Endothelial cell of umbilical vein (primary cell): Measurements from ENCODE around the gene ZNF366. TPM values are rescaled to one million over a fixed set of nuclear protein-coding genes. Genes with fewer than 3 reads are reported as not detected.

Experiments used
- BruUV-seq: library from RNA; stranded (reverse); fragments of 400-500 nt; replicated peaks from 2 replicates; lab custom pipeline; 2021; lab: Mats Ljungman, UMichigan
- CTCF ChIA-PET: fragments of 300-600, 350-600 bp; sonication (Branson Sonifier 250); formaldehyde crosslinking; loops from one replicate; lab custom pipeline; 2021; ENCODE audit warnings: antibody characterized with exemption, inconsistent platforms; lab: Charles Lee
- POLR2A ChIA-PET: fragments of 300-600, 350-600 bp; sonication (Branson Sonifier 250); formaldehyde crosslinking; loops from one replicate; lab custom pipeline; 2021; ENCODE audit warnings: antibody characterized with exemption, inconsistent platforms; lab: Charles Lee
- DNase-seq: peaks from one replicate; pipeline ENCODE4 v3.0.0-alpha.2; 2011; ENCODE audit warnings: low read depth, low spot score
- FAIRE-seq: peaks from 2 replicates; lab custom pipeline; 2011; peaks lifted over from hg19 to GRCh38; lab: Jason Lieb, UNC
- H2AFZ ChIP-seq: 2 replicates; pipeline ENCODE4 v1.6.0; 2012; ENCODE audit warnings: low read depth, low read length, control low read depth, inconsistent platforms
- H3K27ac ChIP-seq: 2 replicates; pipeline ENCODE4 v1.5.1; 2011; ENCODE audit warnings: low read depth, mild to moderate bottlenecking, control low read depth, low read length, moderate library complexity; ENCODE audit not compliant: insufficient read depth
- H3K27me3 ChIP-seq, 2 experiments: 2 replicates each; pipeline versions ENCODE4 v1.6.0 to v1.6.1; 2011; ENCODE audit warnings: low read length in 2 of 2, mixed read lengths in 1 of 2; ENCODE audit not compliant: control insufficient read depth in 2 of 2, insufficient read depth in 2 of 2
- H3K36me3 ChIP-seq, 2 experiments: 2 replicates in 1 of 2; 3 replicates in 1 of 2; pipeline ENCODE4 v1.5.1; 2011; ENCODE audit warnings: low read length in 2 of 2, mild to moderate bottlenecking in 1 of 2, moderate library complexity in 1 of 2; ENCODE audit not compliant: control insufficient read depth in 2 of 2, insufficient read depth in 2 of 2; ENCODE audit errors: extremely low read depth in 1 of 2
- H3K4me1 ChIP-seq: 3 replicates; pipeline ENCODE4 v1.5.1; 2011; ENCODE audit warnings: mild to moderate bottlenecking, low read length; ENCODE audit not compliant: control insufficient read depth, insufficient read depth; ENCODE audit errors: extremely low read depth
- H3K4me2 ChIP-seq: 2 replicates; pipeline ENCODE4 v1.6.1; 2011; ENCODE audit warnings: low read length, control low read depth, mixed read lengths; ENCODE audit not compliant: insufficient read depth
- H3K4me3 ChIP-seq, 3 experiments: fragments of 200-600 bp in 1 of 3; sonication (generic), shearing (Covaris generic) in 1 of 3; replicated peaks in 1 of 3; 2 replicates each; pipeline ENCODE4 v1.5.1; 2011 to 2016; ENCODE audit warnings: control low read depth in 3 of 3, low read length in 3 of 3, mild to moderate bottlenecking in 2 of 3, inconsistent platforms in 1 of 3, low read depth in 1 of 3, moderate library complexity in 1 of 3; ENCODE audit not compliant: insufficient read depth in 1 of 3
- H3K79me2 ChIP-seq: 2 replicates; pipeline ENCODE4 v1.6.0; 2012; ENCODE audit warnings: low read length, inconsistent platforms; ENCODE audit not compliant: control insufficient read depth, insufficient read depth
- H3K9ac ChIP-seq: replicated peaks from 2 replicates; pipeline ENCODE3; 2011; ENCODE audit warnings: low read length, control low read depth; ENCODE audit not compliant: insufficient read depth; ENCODE audit errors: extremely low read depth
- H3K9me1 ChIP-seq: replicated peaks from 3 replicates; pipeline ENCODE4 v1.6.0; 2011; ENCODE audit warnings: mild to moderate bottlenecking, low read length; ENCODE audit not compliant: control insufficient read depth, insufficient read depth; ENCODE audit errors: extremely low read depth
- H3K9me3 ChIP-seq: replicated peaks from 2 replicates; pipeline ENCODE4 v1.5.1; 2012; ENCODE audit warnings: low read length, inconsistent platforms; ENCODE audit not compliant: control insufficient read depth, insufficient read depth
- H4K20me1 ChIP-seq: replicated peaks from 2 replicates; pipeline ENCODE3; 2011; ENCODE audit warnings: mild to moderate bottlenecking, low read length; ENCODE audit not compliant: control insufficient read depth, insufficient read depth; ENCODE audit errors: extremely low read depth
- EZH2 ChIP-seq: IDR thresholded peaks from 2 replicates; pipeline ENCODE4 v1.6.1; 2012; ENCODE audit warnings: borderline replicate concordance, low read depth, mild to moderate bottlenecking, moderate library complexity, low read length, inconsistent platforms; ENCODE audit not compliant: severe bottlenecking
- FOS ChIP-seq: IDR thresholded peaks from 2 replicates; pipeline ENCODE4 v1.6.1; 2011; ENCODE audit warnings: mild to moderate bottlenecking, low read length, moderate library complexity, borderline replicate concordance; ENCODE audit not compliant: insufficient read depth
- GATA2 ChIP-seq: IDR thresholded peaks from 2 replicates; pipeline ENCODE4 v1.7.0; 2011; ENCODE audit warnings: low read depth, mild to moderate bottlenecking, moderate library complexity, mixed read lengths, low read length; ENCODE audit not compliant: insufficient read length, insufficient read depth
- JUN ChIP-seq: IDR thresholded peaks from 2 replicates; pipeline ENCODE4 v1.6.1; 2011; ENCODE audit warnings: borderline replicate concordance, low read depth; ENCODE audit not compliant: insufficient read length, insufficient read depth
- MYC ChIP-seq: IDR thresholded peaks from one replicate; pipeline ENCODE4 v1.6.1; 2011; ENCODE audit warnings: mild to moderate bottlenecking, low read depth, low read length
- POLR2A ChIP-seq: IDR thresholded peaks from 2 replicates; pipeline ENCODE4 v1.6.1; 2012; ENCODE audit warnings: low read depth, mild to moderate bottlenecking, control low read depth, low read length
- POLR2AphosphoS5 ChIP-seq: IDR thresholded peaks from 2 replicates; pipeline ENCODE4 v1.6.1; 2012; ENCODE audit warnings: low read depth, mild to moderate bottlenecking, control low read depth, low read length, moderate library complexity; ENCODE audit not compliant: insufficient read depth
- dilution Hi-C: fragments of 300-500 bp; cut with MboI; formaldehyde crosslinking; loops from one replicate; pipeline ENCODE4 v1.15.0; 2019; ENCODE audit warnings: low sequenced_read_pairs; ENCODE audit not compliant: extremely low pct_ligation_motif_present
- intact Hi-C: fragments of 100-400 bp; cut with micrococcal nuclease; formaldehyde crosslinking; loops from one replicate; pipeline ENCODE4 v1.10.0; 2022
- polyA plus RNA-seq, 4 experiments: library from polyadenylated mRNA; depleted of rRNA in 3 of 4; stranded (reverse) in 3 of 4; unstranded in 1 of 4; fragments of >200 nt; gene quantifications; 2 replicates each; pipeline versions ENCODE4 v1.2.1 to v1.2.3, GENCODE V29; 2011 to 2012; ENCODE audit warnings: missing spikeins in 1 of 4
- total RNA-seq: library from RNA; stranded (reverse); gene quantifications from 2 replicates; pipeline ENCODE4 v1.2.3, GENCODE V29; 2021
- TF ChIP-seq, protein P1 (sequence below): IDR thresholded peaks from 2 replicates; pipeline ENCODE4 v1.6.1; 2011; ENCODE audit not compliant: insufficient read depth, insufficient read length
- TF ChIP-seq, protein P2 (sequence below), 2 donors: IDR thresholded peaks; 1 replicate in 1 of 2; 2 replicates in 1 of 2; pipeline ENCODE4 v1.5.1; 2011; ENCODE audit warnings: low read length in 2 of 2, mild to moderate bottlenecking in 2 of 2, moderate library complexity in 2 of 2, control low read depth in 1 of 2, inconsistent platforms in 1 of 2, low read depth in 1 of 2; ENCODE audit not compliant: insufficient read depth in 1 of 2; ENCODE audit errors: extremely low read depth in 1 of 2

ZNF366 gene
- total and polyA plus RNA-seq, 2 donors (not counting 3 experiments of a cell fraction or from before 2014, with no cell fraction given): 1.3 to 4.1 TPM

DNA sequence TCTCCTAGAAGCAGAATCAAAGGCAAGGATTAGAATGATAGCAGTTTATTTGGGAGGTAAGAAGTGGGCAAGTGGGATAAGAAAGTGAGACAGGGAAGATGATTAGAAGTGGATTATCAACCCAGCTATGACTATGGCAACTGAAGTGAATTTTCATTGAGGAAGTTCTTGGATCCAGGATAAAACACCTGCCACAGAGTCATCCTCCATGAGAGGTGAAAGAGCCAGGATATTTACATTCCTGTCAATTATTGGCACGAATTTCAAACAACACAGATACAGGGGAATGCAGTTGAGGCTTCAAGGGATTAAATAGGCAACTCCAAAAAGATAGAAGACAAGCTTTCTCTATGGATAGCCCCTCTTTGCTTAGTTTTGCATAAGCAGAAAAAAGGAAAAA, 31.8 kb upstream of the ZNF366 start:
- Histone ChIP-seq H3K4me3 (no peak overlapping the region), H3K4me1 (no peaks in the 10 kb centered on the region), H2AFZ (no peak overlapping the region), H3K4me2 (no peak overlapping the region), H3K9ac (no peak overlapping the region), H3K9me1 (no peaks in the 10 kb centered on the region), H4K20me1 (no peaks in the 10 kb centered on the region), H3K36me3 (no peaks in the 10 kb centered on the region), H3K27me3 (no peaks in the 10 kb centered on the region), H3K79me2 (no peaks in the 10 kb centered on the region), H3K27ac (no peak overlapping the region), H3K9me3 (no peaks in the 10 kb centered on the region)
- ChIA-PET CTCF (interaction anchor here (1.3 to 2.7 kb wide), 2 partner anchors 173 to 280 kb away, joined by 3 to 10 read pairs; no protein-coding TSS in a partner anchor), POLR2A (no interaction called here)
- intact Hi-C loops: no loop called here
- no peak for DNase-seq
- dilution Hi-C loops: no loop called here
- TF ChIP-seq, protein P1, sequence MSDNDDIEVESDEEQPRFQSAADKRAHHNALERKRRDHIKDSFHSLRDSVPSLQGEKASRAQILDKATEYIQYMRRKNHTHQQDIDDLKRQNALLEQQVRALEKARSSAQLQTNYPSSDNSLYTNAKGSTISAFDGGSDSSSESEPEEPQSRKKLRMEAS: no peak
- no peak for TF ChIP-seq EZH2
- TF ChIP-seq GATA2: no peak
- no peak for TF ChIP-seq POLR2A
- TF ChIP-seq FOS: no peak
- FAIRE-seq: no peak
- no TSS peak for BruUV-seq

DNA sequence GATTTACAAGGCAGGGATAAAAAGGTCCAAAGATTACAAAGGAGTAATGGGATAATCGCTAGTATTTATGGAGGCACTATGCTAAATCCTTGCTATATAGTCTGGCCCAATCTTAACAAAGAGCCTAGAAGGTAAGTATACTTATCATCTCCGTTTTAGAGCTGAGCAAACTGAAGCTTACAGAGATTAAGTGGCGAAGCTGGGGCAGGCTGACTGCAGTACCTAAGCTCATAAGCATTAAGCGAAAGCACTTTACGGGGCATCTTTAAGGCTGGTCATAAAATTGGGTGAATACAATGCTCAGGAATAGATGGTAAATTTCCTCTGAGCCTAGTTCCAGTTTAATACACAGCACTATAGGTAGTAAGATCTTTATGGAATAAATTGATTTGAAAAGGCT, 30.0 kb upstream of the ZNF366 start:
- H3K9ac ChIP-seq: no peak overlapping the region
- FAIRE-seq: no peak
- dilution Hi-C loops (no loop called here), intact Hi-C loops (no loop called here)
- H3K27ac ChIP-seq: no peak overlapping the region
- DNase-seq: no peak
- H3K4me1 ChIP-seq: no peaks in the 10 kb centered on the region
- no peaks in the 10 kb centered on the region for H4K20me1 ChIP-seq
- no peaks in the 10 kb centered on the region for H3K9me3 ChIP-seq
- no peaks in the 10 kb centered on the region for H3K36me3 ChIP-seq
- no peak overlapping the region for H2AFZ ChIP-seq
- no peaks in the 10 kb centered on the region for H3K9me1 ChIP-seq
- ChIA-PET POLR2A (no interaction called here), CTCF (interaction anchor here (2.6 to 2.7 kb wide), 2 partner anchors 13 to 171 kb away, joined by 10 read pairs; no protein-coding TSS in a partner anchor)
- H3K4me2 ChIP-seq: no peak overlapping the region
- no peaks in the 10 kb centered on the region for H3K79me2 ChIP-seq
- H3K27me3 ChIP-seq: no peaks in the 10 kb centered on the region
- H3K4me3 ChIP-seq: no peak overlapping the region
- TF ChIP-seq EZH2 (no peak), JUN (no peak), GATA2 (no peak), POLR2AphosphoS5 (no peak), POLR2A (no peak), FOS (no peak), MYC (no peak)
- TF ChIP-seq, protein P1: no peak
- TF ChIP-seq, protein P2, sequence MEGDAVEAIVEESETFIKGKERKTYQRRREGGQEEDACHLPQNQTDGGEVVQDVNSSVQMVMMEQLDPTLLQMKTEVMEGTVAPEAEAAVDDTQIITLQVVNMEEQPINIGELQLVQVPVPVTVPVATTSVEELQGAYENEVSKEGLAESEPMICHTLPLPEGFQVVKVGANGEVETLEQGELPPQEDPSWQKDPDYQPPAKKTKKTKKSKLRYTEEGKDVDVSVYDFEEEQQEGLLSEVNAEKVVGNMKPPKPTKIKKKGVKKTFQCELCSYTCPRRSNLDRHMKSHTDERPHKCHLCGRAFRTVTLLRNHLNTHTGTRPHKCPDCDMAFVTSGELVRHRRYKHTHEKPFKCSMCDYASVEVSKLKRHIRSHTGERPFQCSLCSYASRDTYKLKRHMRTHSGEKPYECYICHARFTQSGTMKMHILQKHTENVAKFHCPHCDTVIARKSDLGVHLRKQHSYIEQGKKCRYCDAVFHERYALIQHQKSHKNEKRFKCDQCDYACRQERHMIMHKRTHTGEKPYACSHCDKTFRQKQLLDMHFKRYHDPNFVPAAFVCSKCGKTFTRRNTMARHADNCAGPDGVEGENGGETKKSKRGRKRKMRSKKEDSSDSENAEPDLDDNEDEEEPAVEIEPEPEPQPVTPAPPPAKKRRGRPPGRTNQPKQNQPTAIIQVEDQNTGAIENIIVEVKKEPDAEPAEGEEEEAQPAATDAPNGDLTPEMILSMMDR (IDR thresholded peaks at IDR 0.05; ENCODE audit: extremely low read depth in 1 of 2, insufficient read depth in 1 of 2, low read depth in 1 of 2, low read length in 2 of 2): no peak
- no TSS peak for BruUV-seq
